ENCODE measurements around the gene FBXO34. TPM values are rescaled to one million over a fixed set of nuclear protein-coding genes. Genes with fewer than 3 reads are reported as not detected.

Gene FBXO34
- total RNA-seq, 2 experiments from 2014 or later = 18.5 to 18.9 TPM

DNA sequence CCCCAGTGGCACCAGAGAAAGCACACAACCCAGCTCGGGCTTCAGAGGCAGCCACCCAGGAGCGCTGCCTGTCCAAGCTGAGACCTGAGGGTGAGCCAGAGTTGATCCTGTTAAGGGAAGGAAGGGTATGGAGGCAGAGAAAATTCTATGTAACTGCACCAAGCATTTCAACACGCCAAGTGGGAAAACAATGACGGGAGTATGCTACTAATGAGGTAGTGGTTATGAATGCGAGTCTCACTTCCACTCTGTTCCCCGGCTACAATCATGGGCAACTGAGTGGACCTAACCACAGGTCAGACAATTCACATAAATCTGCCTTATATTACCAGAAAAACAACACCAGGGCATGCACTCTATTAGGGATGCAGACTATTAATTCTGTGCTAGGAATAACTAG, 130.5 kb downstream of the FBXO34 start:
- peaks cover 2% of the 10 kb centered on the region for H3K36me3 Mint-ChIP-seq (ENCODE audit: low read depth)
- no peaks in the 10 kb centered on the region for H3K27me3 Mint-ChIP-seq
- CTCF ChIA-PET = no interaction called here

More for the DNA sequence above, 130.5 kb downstream of the FBXO34 start:
- peaks cover 45% of the 10 kb centered on the region for H3K4me1 Mint-ChIP-seq
- H3K9me3 Mint-ChIP-seq (ENCODE audit: low read depth) = no peaks in the 10 kb centered on the region
- no peak overlapping the region for H3K4me3 Mint-ChIP-seq
- POLR2A ChIA-PET = no interaction called here
- ATAC-seq = no peak
- H3K27ac Mint-ChIP-seq = peak overlapping the region; percentile 42
- DNase-seq = no peak
- intact Hi-C loops (cut with DNase I, micrococcal nuclease) = no loop called here

Other genes with a start within 250 kb of the FBXO34 start
- 10 to 100 TPM; 64.4 to 71.1 TPM for gene WDHD1, start 244.3 kb upstream of the FBXO34 start, total RNA-seq
- 10 to 100 TPM; 18.4 to 21.3 TPM for gene SOCS4, start 244.2 kb upstream of the FBXO34 start, total RNA-seq
- gene MAPK1IP1L, start 219.8 kb upstream of the FBXO34 start, total RNA-seq = 100 to 1,000 TPM in 1 of 2 experiments, 10 to 100 TPM in 1; 98.6 to 180 TPM
- gene LGALS3, start 142.2 kb upstream of the FBXO34 start, total RNA-seq = 1 to 10 TPM; 6.5 to 7.8 TPM
- gene DLGAP5, start 79.8 kb upstream of the FBXO34 start, total RNA-seq = 100 to 1,000 TPM in 1 of 2 experiments, 10 to 100 TPM in 1; 97.4 to 100 TPM
- gene ATG14, start 140.4 kb downstream of the FBXO34 start, total RNA-seq = 1 to 10 TPM; 5.0 to 5.1 TPM
- not detected for gene TBPL2, start 169.2 kb downstream of the FBXO34 start, total RNA-seq

Data from activated CD4-positive, alpha-beta T cell treated with anti-CD3 and anti-CD28 coated beads for 36 hours (primary cell).